ENCODE measurements around the gene STK33. TPM values are rescaled to one million over a fixed set of nuclear protein-coding genes. Genes with fewer than 3 reads are reported as not detected.

The STK33 gene
- total RNA-seq, 1 experiment from 2014 or later: 5.8 TPM

- Histone ChIP-seq H3K4me2 (no peak overlapping the region), H3F3A (ENCODE audit: insufficient read depth, low read depth) (no peaks in the 10 kb centered on the region), H3K9me3 (ENCODE audit: insufficient read depth, low read depth) (no peaks in the 10 kb centered on the region), H4K20me1 (ENCODE audit: insufficient read depth) (no peaks in the 10 kb centered on the region), H3K9me2 (ENCODE audit: insufficient read depth) (no peaks in the 10 kb centered on the region), H3K36me3 (ENCODE audit: low read depth) (no peaks in the 10 kb centered on the region), H2AFZ (no peak overlapping the region), H3K4me3 (no peak overlapping the region), H3K27ac (no peak overlapping the region), H3K4me1 (replicated peaks; ENCODE audit: insufficient read depth) (no peaks in the 10 kb centered on the region), H3K79me2 (ENCODE audit: low read depth) (no peaks in the 10 kb centered on the region), H3K27me3 (ENCODE audit: insufficient read depth, low read depth) (no peaks in the 10 kb centered on the region)
- DNase-seq: no peak
- intact Hi-C loops (cut with micrococcal nuclease; ENCODE audit: unreplicated experiment): no loop called here
- ChIA-PET POLR2A (ENCODE audit: unreplicated experiment) (no interaction called here), CTCF (no interaction called here)
- no peak for TF ChIP-seq EZH2 (IDR thresholded peaks at IDR 0.05; ENCODE audit: low read depth)
- TF ChIP-seq, protein P1, sequence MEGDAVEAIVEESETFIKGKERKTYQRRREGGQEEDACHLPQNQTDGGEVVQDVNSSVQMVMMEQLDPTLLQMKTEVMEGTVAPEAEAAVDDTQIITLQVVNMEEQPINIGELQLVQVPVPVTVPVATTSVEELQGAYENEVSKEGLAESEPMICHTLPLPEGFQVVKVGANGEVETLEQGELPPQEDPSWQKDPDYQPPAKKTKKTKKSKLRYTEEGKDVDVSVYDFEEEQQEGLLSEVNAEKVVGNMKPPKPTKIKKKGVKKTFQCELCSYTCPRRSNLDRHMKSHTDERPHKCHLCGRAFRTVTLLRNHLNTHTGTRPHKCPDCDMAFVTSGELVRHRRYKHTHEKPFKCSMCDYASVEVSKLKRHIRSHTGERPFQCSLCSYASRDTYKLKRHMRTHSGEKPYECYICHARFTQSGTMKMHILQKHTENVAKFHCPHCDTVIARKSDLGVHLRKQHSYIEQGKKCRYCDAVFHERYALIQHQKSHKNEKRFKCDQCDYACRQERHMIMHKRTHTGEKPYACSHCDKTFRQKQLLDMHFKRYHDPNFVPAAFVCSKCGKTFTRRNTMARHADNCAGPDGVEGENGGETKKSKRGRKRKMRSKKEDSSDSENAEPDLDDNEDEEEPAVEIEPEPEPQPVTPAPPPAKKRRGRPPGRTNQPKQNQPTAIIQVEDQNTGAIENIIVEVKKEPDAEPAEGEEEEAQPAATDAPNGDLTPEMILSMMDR (conservative IDR thresholded peaks at IDR 0.05): no peak
- no TSS peak for BruUV-seq (replicated peaks)
Measured at GRCh38 chr11:8429483-8429882, 164.5 kb downstream of the STK33 start.

DNA sequence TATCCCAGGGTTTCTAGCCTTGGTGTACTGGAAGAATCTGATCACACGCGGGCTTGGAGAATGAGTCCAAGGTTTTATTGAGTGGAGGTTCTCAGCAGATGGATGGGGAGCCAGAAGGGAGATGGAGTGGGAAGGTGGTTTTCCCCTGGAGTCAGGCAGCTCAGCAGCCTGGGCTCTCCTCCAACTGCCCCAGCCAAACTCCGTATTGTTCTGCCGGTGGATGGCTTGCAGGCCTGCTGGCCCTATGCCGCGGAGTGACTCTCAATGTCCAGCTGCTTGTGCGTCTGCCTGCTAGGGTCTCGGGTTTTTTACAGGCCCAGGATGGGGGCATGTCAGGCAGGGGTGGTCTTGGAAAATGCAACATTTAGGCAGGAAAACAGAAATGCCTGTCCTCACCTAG lies 168.0 kb downstream of the STK33 start:
- CTCF ChIA-PET: no interaction called here

DNA sequence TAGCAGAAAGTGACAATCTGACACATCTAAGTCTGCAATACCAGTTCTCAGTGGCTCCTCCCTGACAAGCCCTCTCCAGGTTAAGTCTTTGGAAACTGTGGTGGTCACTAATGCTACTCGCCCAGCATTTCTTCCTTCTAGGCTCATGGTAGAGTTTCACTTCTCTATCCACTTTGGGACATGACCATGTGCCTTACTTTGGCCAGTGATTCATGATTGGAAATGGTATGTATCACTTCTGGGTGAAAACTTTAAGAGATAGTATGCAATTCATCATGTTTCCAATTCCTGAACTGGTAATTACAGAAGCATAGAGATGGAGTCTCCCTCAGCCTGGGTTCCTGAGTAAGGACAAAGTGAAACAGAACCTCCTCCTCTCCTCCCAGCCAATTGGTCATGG lies 178.8 kb downstream of the STK33 start:
- POLR2A ChIA-PET (ENCODE audit: unreplicated experiment): no interaction called here
- H3K4me2 ChIP-seq: no peak overlapping the region
- H3K9me3 ChIP-seq (ENCODE audit: insufficient read depth, low read depth): no peaks in the 10 kb centered on the region
- H3K36me3 ChIP-seq (ENCODE audit: low read depth): no peaks in the 10 kb centered on the region
- TF ChIP-seq EZH2 (IDR thresholded peaks at IDR 0.05; ENCODE audit: low read depth): no peak
- TF ChIP-seq, protein P1 (conservative IDR thresholded peaks at IDR 0.05): no peak
- H3K27me3 ChIP-seq (ENCODE audit: insufficient read depth, low read depth): no peaks in the 10 kb centered on the region
- no peak for DNase-seq
- no peaks in the 10 kb centered on the region for H4K20me1 ChIP-seq (ENCODE audit: insufficient read depth)
- H3F3A ChIP-seq (ENCODE audit: insufficient read depth, low read depth): no peaks in the 10 kb centered on the region
- no peaks in the 10 kb centered on the region for H3K79me2 ChIP-seq (ENCODE audit: low read depth)
- BruUV-seq (replicated peaks): no TSS peak
- no peak overlapping the region for H3K4me3 ChIP-seq
- H3K27ac ChIP-seq: no peak overlapping the region
- no peaks in the 10 kb centered on the region for H3K9me2 ChIP-seq (ENCODE audit: insufficient read depth)
- H3K4me1 ChIP-seq (replicated peaks; ENCODE audit: insufficient read depth): no peaks in the 10 kb centered on the region
- CTCF ChIA-PET: interaction anchor here (0.5 kb wide), 1 partner anchor 1316 kb away, joined by 4 read pairs; no protein-coding TSS in a partner anchor
- H2AFZ ChIP-seq: no peak overlapping the region
- intact Hi-C loops (cut with micrococcal nuclease; ENCODE audit: unreplicated experiment): no loop called here

More for the DNA sequence above, 168.0 kb downstream of the STK33 start:
- Histone ChIP-seq H3K9me3 (ENCODE audit: insufficient read depth, low read depth) (no peaks in the 10 kb centered on the region), H3K79me2 (ENCODE audit: low read depth) (no peaks in the 10 kb centered on the region), H2AFZ (no peak overlapping the region), H4K20me1 (ENCODE audit: insufficient read depth) (no peaks in the 10 kb centered on the region), H3K27me3 (ENCODE audit: insufficient read depth, low read depth) (no peaks in the 10 kb centered on the region), H3K4me2 (no peak overlapping the region), H3F3A (ENCODE audit: insufficient read depth, low read depth) (no peaks in the 10 kb centered on the region), H3K9me2 (ENCODE audit: insufficient read depth) (no peaks in the 10 kb centered on the region), H3K4me3 (no peak overlapping the region), H3K36me3 (ENCODE audit: low read depth) (no peaks in the 10 kb centered on the region), H3K27ac (no peak overlapping the region), H3K4me1 (replicated peaks; ENCODE audit: insufficient read depth) (no peaks in the 10 kb centered on the region)
- intact Hi-C loops (cut with micrococcal nuclease; ENCODE audit: unreplicated experiment): no loop called here
- no TSS peak for BruUV-seq (replicated peaks)
- POLR2A ChIA-PET (ENCODE audit: unreplicated experiment): no interaction called here
- TF ChIP-seq EZH2 (IDR thresholded peaks at IDR 0.05; ENCODE audit: low read depth): no peak
- TF ChIP-seq, protein P1 (conservative IDR thresholded peaks at IDR 0.05): no peak
- DNase-seq: no peak
